HG03066 (cell line): ENCODE measurements around the gene APOB.

Experiments used
- ATAC-seq: cut with Tn5 transposase; IDR thresholded peaks from one replicate; pipeline ENCODE4 v1.9.1; 2021; ENCODE audit warnings: low read depth; ENCODE audit not compliant: unreplicated experiment

Gene APOB

DNA sequence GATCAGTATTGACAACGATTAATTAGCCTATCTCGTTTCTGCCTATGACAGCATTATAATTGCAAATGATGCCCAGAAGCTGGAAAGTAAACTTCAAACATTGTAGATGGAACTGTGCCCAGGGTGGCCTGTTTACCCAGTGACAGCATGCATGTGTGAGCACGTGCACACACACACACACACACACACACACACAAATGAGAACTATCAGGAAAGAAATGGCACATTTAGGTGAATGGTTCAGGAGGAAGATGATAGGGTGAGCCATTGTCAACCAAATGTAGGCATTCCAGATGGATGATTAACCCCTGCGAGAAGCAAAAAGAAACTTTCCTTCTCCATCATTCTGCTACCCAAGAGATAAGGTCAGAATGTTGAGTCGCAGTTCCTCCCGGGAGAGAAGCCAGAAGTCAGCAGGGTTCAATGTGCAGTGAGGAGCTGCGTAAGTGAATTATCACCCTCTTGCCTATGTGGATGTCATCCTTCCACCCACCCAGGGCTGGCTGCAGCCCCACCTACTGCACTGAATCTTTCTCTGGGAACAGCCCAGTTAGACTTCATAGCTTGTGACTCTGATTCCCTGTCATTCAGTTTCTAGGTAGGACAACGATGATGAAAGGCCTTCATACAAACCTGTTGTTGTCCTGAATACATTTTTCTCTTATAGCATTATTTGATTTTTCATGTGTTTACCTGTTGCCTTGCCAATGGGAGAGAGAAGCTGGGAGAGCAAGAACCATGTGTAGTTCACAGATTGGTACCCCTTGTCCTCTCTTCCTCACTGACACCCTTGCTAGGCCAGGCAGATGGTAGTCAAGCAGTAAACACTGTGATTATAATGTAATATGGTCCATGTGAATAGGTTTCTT lies 3.5 kb upstream of the APOB start:
- no peak for ATAC-seq

DNA sequence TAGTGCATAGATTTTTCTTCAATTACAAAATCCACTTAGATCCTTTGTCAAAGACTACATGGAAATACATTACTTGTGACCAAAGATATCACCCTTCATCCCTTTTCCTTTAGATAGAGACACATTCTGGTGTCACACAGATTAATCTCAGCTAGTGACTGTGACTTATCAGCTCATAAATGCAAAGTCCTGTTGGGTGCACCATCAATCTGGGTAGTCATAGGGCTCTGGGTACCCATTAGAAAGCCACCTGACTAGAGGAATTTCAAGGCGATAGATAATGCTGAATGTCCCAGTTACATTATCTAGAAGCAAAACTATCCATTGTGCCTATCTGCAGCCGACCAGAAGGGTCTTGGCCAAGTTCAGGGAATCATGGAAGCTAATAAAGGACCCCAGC lies 2.6 kb upstream of the APOB start:
- ATAC-seq, result no peak

DNA sequence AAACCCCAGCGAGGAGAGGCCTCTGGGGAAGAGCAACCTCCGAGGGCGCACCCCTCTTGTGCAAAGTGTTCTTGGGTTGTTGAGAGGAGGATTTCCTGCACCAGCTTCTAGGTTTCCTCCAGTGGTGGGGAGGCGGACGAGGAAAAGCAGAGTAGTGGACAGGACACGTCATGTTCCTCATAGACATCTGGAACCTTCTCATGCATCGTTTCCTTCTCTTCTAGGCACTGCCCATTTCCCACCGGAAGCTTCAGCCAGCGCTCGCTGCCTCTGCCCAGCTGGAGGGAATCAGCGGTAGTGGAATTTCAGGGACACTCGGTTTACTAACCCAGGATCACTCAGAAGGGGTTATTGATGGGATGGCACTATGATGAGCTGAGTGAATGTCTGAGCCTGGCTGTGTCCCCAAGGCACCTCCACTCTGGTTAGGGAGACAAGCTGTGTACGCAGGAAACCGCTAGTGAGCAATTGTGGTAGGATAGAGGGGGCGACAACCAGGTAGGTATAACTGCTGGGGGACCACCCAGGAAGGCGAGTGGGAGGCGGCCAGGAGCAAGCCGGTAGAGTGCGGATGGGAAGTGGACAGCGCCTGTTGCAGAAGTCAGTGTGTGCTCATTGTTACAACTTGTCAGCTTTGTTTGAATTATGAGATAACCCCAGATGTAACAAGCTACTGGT lies 960 bp upstream of the APOB start:
- no peak for ATAC-seq

DNA sequence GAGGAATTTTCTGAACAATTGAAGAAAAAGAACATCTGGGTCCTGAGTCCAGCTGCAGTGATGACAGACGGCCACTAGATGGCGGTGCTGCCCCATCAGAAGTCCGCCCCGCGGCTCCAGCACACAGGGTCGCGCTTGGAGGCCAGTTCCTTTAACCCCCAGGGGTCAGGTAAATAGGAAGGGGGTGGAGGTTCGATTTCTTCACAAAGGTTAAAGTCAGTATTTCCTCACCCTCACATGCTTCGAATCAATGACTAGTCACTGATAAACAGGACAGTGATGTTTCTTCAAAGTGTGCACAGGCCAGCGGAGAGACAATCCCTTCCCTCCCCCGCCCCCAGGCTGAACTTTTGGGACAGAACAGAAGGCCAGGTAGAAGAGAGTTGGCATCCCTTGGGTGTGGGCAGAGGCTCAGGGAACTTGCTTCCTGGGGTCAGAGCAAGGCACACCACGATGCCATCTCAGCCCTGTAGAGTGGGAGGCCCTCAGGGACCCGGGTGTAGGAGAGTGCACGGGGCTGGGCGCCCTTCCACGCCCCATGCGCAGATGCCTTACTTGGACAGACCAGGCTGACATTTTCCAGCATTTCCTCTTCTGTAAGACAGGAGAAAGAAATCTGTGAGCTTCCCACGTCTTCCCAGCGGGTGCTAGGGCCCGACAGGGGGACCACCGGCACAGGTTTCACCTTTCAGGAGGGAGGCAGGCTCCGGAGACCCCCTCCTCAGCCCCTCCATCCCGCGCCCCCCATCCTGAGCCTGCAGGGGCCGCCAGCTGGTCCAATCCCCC lies 722 bp downstream of the APOB start:
- peak; percentile 85 for ATAC-seq

DNA sequence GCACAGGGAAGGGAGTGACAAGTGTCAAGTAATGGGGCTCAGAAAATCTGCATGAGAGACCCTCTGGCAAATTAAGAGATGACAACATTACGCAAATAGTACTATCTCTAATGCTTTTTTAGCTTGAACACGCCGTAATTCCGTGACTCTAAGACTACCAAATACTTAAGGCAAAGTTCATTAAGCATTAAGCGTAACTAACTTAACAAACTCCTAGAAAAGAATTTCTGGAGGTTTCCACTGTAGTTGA lies 1.2 kb downstream of the APOB start:
- ATAC-seq, result no peak

DNA sequence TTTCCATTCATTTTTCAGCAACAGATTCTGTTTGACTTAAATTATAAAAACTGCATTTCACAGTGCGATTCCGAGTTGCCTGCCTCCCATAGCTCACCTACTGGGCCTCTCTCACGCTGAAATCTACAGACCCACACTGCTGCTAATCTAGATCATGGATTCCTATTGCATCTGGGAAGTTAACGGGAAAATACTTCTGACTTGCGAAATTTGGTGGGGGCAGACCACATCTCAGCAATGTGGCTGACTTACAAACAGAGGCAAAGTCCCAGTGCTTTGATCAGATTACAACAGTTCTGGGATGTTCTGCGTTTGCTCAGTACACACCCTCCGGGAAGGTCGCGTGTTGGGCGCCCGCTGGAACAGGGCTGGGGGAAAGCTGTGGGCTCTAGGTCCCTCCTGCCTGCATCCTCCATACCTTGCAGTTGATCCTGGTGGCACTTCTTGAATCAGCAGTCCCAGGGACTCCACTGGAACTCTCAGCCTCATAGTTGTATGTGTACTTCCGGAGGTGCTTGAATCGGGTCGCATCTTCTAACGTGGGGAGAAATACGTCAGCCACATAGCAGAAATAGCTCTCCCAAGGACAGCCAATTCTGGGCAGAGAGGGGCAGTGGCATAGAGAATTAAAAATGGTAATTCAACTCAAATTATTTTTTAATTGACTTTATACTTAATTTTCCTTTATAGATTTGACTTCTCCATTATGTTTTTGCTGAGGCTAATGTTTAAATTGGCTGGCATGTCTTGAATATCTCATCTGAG lies 1.7 kb downstream of the APOB start:
- ATAC-seq, result no peak

DNA sequence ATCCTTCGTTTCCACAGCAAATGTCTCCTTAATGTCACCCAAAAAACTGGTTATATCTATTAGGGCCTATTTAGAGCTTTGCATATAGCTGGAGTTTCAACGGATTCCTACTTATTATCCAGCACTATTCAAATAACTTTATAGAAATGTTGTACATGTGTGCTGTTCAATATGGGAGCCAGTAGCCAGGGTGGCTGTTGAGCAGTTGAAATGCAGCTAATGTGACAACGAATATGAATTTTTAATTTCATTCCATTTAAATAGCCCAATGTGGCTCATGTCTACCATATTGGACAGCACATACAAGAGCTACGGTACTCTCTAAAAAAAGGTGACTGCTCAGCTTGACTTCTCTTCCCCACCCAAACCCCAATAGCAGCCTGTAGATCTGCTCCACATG lies 2.4 kb downstream of the APOB start:
- no peak for ATAC-seq

DNA sequence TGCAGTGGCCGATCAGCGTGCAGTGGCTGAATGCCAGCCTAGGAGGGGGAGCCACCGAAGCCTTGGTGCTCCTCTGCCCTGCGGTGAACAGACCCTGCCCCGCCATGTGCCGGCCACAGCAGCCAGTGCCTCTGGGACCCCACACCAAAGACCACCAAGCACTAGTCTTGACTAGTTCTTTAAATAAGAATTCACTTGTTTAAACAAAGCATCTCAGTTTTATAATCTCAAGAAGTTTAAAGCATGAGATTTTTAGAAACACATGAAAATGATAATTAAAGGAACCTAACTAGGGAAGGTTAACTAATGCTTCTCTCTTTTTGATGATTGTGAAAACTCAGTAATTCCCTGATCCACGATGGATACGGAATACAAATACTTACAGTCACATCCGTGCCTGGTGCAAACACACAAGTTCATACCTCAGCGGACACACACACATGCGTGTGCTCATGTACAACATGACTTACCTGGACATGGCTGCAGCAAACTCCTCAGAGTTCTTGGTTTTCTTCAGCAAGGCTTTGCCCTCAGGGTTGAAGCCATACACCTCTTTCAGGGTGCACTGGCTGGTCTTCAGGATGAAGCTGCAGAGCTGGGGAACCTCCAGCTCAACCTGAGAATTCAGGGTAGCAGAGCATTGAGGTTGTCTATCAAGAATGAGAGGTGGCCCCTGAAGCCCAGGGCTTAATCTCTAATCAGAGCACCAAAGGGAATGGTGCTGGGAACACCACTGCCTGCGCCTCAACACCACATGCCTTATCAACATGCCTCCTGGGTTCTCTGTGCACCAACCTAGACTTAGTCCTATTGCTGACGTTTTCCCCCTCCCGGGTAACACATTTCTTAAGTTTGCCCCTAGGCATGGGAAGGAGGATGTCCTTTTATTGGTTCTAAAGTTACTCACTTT lies 3.1 kb downstream of the APOB start:
- ATAC-seq, result no peak

DNA sequence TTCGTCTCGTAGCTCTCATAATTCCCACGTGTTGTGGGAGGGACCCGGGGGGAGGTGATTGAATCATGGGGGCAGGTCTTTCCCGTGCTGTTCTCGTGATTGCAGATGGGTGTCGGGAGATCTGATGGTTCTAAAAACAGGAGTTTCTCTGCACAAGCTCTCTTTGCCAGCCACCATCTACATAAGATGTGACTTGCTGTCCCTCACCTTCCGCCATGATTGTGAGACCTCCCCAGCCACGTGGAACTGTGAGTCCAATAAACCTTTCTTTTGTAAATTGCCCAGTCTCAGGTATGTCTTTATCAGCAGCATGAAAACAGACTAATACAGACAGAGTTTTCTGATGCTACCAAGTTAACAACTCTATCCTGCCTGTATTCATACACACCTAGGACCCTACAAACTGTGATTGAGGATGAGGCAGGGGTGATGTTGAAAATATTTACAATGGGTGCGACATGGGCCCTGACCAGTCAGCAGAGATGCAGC lies 3.9 kb downstream of the APOB start:
- no peak for ATAC-seq

DNA sequence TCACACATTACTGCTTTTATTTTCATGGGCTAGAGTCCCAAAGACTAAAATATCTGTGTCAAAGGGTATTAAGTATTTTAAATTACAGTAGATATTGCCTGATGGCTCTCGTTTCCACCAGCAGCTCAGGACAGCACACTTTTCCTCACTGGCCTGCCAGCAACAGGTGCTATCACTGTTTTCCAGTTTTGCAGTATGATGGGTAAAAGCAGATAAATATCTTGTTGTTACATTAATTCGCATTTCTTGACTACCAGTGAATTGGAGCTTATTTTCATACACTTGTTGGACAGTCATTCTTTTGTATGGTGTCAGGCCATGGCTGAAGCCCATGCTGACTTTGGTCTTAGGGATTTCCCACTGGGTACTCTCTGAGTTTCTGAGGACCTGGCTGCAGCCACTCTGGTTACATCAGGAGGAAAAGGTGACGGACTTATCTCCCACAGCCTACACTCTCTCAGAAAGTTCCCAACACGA lies 4.8 kb downstream of the APOB start:
- no peak for ATAC-seq

DNA sequence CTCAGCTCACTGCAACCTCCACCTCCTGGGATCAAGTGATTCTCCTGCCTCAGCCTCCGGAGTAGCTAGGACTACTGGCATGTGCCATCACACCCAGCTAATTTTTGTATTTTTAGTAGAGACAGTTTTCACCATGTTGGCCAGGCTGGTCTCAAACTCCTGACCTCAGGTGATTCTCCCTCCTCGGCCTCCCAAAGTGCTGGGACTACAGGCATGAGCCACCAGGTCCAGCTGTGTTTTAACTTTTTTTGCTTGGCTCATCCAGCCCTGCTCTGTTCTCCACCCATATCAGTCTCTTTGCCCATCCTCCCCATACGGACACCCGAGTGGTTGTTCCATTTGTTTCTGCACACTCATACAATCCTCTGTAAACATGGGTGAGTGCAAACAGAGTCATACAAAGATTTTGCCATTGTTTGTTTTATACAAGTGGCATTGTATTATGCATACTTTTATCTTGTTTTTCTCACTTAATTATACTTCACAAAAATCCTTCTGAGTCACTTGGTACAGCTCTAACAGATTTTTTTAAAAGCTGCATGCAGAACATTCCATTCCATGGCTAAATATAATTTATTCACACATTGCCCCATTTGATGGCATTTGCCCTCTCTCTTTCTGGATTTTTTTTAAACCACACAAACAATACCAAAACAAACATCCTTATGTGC lies 5.3 kb downstream of the APOB start:
- ATAC-seq, result no peak

DNA sequence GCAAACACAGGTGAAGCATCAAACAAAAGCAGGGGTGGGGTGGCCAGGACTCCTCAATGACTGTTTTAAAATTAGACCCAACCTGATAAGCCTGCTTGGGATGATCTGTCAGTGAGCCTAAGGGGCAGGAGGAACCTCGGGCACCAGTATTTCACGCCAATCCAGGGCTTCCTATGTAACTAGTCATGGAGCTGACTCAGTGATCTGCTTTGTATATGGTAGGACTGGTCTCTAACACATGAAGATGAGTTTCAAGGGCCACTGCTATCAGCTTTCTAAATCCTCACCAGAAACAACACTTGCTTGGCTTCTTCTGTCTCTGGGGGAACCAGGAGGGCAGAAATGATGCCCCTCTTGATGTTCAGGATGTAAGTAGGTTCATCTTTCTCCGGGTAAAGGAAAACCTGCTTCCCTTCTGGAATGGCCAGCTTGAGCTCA lies 6.2 kb downstream of the APOB start:
- ATAC-seq, result no peak

DNA sequence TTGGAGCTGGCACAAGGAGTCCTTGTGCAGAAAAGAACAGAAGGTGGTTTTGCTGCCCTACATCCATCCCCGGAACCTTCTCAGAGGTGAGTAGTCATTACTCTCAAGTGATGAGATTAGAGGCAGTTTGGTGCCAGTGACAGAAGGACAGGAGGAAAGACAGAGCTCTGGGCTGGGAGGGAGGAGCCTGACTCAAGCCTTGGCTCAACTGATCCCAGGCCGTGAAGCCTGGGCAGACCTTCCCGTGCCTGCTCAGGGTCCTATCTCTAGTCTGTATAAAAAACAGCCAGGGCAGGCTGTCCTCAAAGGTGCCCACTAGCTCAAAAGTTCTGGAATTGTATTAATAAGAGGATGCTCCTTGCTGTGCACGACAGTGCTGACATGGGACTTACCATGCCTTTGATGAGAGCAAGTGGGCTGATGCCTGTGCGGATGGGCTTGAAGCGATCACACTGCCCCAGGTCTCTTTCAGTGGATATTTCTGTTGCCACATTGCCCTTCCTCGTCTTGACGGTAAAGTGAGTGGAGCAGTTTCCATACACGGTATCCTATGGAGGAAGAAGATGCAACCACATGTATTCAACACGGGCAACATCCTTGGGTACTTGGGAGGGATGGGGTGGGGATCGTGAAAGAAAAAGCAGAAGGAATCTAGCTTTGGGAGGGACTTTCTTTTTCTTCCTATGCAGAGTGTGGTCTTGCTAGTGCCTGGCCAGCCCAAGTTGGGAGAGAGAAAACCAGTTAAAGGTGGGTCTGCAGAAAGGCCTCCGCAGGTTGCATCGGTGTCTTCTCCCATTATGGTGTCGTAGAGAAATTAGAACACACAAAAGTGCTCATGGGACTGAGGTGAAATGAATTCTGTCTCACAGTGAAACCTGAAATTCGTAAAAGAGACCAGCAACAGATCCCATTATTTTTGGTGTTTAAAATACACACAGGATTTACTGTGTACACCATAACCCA lies 6.9 kb downstream of the APOB start:
- no peak for ATAC-seq

DNA sequence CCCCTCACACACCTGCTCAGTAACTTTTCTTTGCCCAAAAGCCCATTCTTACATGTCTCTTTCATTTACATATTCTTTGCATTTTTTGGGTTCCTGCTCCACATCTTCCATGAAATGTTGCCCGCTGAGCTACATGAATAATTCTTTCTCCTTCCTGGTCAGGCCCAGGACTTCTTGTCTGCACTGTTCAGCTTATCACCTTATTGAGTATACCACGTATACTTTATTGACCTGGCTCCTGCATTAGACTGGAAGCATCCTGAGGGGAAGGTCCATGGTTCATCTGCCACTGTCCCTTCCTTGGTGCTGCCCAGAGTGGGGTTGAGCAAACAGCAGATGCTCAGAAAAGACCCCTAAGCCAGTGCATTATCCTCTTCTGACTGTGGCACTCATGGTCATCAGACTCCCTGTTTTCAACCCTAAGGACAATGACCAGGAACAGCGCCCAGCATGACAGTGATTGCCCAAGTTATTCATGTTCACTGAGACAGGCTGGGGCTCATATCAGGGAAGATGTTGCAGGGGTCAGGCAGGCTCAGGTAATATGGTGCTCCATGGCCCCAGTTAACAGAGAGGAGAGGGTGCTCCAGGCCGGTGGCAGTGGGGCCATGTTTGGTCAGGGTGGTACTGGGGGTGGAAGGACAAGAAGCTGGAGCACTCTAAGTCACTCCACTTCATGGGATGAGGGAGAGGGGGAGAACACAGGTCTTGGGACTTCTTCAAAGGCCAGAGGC lies 7.7 kb downstream of the APOB start:
- no peak for ATAC-seq

DNA sequence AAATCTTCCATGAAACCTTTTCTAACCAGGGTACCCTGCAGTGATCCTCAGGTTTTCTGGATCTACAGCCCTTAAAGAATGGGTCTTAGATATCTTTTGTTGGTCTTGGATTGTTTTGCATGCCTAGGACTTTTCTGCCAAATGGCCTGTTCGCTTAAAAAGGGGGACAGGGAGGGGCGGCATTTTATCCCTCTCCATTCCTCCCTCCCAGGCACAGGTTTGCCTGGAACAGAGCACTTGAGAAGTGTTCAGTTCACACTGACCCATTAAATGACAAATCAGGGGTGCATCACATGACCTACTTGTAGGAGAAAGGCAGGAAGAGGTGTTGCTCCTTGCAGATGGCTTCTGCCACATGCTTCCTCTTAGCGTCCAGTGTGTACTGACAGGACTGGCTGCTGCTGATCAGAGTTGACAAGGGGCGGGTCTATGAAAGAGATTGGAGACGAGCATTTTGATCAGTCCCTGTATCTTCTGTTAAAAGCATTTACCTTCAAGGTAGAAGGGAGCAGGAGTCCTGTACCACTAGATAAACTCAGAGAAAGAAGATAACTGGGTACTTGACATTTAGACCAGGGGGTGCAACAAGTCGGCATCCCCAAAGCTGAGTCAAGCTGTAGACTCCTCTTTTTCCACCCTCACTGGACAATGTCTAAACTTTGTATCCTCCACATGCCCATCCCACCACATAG lies 8.4 kb downstream of the APOB start:
- ATAC-seq, result no peak

DNA sequence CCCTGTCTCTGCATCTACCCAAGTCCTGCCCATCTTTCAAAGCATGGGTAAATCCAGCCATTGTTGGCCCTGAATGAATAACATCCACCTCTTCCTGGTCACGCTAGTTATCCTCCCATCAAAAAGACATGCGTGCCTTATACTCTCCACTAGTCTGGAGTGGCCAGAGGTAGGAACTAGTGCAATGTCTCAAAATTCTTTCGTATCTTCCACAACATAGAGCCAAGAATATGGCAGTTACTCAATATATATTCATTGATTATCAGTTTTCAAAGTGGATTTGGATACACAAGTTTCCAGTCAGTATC lies 8.9 kb downstream of the APOB start:
- no peak for ATAC-seq
